ENCODE results near the gene ITGB3.

DNA sequence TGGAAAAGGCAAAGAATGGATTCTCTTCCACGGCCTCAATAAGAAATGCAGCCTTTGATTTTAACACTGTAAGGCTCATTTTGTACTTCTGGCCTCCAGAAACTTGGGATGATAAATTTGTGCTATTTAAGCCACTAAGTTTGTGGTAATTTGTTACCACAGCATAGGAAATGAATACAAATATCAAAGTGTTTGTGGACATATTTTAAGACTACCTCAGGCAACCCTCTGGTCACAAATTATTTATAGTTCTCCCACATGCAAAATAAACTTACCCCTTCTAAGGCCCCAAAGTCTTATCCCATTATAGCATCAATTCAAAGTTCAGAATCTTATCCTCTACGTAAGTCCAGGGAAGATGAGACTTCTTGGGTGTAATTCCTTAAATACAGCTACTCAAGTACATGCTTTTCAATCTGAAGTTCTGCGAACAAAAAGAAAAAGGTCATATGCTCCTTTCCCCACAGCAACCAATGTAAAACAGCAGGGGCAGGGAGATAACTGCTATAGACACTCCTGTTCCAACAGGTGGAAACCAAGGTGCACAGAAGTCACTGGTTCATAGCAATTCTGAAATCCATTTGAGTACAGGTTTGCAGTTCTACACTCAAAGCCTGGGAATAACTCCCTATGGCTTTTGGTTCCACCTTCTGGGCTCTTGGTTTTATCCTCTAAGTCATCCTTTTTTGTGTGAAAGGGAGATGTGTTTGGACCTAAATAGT, 64.7 kb downstream of the ITGB3 start:
- TF ChIP-seq EZH2phosphoT487 (IDR thresholded peaks at IDR 0.05; ENCODE audit: insufficient read depth, low read depth): no peak
- no peak for TF ChIP-seq EZH2 (IDR thresholded peaks at IDR 0.05; ENCODE audit: insufficient read depth, poor library complexity, severe bottlenecking)

All from GM23248 (cell line).